NCI-H510A (cell line): ENCODE data around the gene GNAT1.
"Not testable (repeated sequence)": the region's sequence is repeated elsewhere in the genome, so short reads cannot be mapped to it uniquely, and the experiment has no call there.

ENCODE experiments used
- DNase-seq: peaks from one replicate; lab custom pipeline; 2025; lab: John Stamatoyannopoulos, UW

GNAT1 gene

DNA sequence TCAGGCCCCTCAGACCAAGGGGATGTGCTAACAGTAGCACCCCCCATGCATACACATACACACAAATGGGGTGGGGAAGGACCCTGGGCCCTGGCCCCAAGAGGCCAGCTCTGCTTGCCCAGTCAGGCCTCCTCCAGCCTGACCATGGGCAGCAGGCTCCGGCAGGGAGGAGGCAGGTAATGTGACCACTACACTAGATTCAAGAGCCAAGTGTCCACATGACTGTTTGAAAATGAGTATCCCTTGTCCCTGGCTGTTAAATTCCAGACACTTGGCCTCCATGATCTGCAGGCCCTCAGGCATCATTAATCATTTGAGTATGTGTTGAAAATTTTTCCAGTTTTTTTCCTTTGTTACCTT lies 30.7 kb downstream of the GNAT1 start:
- DNase-seq, result no peak

DNA sequence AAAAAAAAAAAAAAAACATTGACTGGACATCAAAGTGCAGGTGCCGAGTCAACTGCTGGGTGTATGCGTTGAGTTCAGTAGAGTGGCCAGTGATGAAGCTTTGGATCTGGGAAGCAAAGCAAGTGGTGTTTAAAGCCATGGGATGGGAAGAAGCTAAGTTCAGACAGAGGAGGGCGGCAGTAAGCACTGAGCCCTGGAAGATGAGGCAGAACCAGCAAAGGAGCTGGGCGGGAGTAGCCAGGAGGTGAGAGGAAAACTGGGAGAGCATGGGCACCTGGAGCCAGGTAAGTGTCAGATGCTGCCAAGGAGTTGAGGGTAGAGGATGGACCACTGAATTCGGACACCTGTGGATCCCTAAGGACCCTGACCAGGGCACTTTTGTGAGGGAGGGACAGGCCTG lies 33.2 kb downstream of the GNAT1 start:
- DNase-seq, result no peak

DNA sequence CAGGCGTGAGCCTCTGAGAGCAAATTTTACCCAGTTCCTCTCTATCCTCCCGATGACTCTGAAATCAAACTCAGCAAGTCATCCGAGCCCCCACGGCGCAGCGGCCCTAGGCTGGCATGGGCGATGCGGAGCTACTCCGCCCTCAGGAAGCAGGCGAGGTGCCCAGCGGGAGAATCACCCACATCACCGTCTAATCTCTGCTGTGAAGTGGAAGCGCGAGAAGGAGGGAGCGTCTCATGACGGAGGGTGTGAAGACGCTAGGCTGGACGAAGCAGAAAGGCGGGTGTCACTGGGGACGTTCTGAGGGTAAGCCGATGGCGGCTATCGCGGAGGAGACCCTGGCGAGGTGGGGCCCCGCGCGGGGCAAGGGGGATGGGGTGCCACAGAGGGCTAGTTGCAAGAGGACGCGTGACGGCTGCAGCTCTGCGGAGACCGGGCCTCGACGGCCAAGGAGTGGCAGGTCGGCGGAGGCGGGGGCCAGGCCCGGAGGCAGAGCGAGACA lies 35.5 kb downstream of the GNAT1 start:
- DNase-seq, result no peak

DNA sequence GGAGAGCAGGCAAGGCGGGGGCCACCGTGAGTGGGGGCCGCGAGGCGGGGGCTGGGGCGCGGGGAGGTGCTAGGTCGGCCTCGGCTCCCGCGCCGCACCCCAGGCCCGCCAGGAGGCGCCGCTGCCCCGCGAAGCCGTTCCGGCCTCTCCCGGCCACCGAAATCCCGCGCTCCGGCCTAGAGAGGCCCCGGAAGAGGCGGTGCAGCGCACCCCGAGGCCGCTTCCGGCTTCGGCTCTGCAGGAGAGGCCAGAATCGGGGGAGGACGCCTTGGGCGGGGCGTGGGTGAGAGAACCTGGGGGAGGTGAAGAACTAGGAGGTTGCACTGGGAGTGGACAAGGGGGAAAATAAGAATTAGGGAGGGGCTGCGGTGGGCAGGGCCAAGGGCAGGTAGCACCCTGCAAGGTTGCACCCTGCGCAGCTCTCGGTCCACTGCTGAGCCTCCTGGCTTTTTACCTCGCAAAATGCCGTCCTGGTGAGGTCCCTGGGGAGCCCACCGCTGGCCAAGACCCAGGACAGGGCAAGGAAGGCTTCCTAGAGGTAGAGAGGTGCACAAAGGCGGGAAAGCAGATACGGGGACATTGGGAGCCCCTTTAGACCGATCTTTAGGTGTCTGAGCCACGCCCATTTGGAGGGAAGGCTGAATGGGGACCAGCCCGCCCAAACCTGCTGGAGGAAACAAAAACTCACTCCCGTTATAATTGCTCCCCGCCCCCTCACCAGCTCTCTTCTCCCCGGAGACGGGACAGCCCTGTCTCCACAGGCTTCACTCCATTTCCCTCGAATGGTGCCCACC lies 36.2 kb downstream of the GNAT1 start:
- peak; percentile 88 for DNase-seq

DNA sequence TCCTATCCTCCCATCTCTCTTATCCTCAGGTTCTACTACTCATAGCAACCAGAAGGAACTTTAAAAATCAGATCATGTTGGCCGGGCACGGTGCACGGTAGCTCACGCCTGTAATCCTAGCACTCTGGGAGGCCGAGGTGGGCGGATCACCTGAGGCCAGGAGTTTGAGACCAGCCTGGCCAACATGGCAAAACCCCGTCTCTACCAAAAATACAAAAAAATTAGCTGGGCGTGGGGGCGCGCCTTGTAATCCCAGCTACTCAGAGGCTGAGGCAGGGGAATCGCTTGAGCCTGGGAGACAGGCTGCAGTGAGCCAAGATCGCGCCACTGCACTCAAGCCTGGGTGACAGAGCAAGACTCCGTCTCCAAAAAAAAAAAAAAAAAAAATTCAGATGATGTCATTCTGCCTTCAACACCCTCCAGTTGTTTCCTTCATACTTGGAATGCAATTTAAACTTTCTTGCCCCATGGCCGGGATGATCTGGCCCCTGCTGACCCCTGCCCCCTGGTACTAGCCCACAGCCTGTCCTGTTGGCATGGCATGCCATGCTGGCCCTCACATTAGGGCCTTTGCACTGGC lies 36.9 kb downstream of the GNAT1 start:
- not testable (repeated sequence) for DNase-seq

DNA sequence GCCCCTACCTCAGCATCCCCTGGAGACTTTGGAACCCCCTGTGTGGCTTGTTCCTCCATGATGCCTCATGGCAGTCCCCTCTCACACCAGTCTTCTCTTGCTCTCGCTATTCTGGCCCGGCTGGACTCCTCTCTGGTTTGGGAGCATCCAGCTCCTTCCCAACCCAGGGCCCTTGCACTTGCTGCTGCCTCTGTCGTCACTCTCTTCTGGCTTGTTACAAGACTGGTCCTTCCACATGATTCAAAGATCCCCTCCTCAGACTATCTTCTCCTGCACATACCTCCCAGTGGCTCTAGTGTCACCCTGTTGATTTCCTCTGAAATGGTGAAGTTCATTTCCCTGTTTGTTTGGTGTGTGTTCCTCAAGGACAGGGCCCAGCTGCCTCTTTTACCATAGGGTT lies 38.1 kb downstream of the GNAT1 start:
- no peak for DNase-seq

DNA sequence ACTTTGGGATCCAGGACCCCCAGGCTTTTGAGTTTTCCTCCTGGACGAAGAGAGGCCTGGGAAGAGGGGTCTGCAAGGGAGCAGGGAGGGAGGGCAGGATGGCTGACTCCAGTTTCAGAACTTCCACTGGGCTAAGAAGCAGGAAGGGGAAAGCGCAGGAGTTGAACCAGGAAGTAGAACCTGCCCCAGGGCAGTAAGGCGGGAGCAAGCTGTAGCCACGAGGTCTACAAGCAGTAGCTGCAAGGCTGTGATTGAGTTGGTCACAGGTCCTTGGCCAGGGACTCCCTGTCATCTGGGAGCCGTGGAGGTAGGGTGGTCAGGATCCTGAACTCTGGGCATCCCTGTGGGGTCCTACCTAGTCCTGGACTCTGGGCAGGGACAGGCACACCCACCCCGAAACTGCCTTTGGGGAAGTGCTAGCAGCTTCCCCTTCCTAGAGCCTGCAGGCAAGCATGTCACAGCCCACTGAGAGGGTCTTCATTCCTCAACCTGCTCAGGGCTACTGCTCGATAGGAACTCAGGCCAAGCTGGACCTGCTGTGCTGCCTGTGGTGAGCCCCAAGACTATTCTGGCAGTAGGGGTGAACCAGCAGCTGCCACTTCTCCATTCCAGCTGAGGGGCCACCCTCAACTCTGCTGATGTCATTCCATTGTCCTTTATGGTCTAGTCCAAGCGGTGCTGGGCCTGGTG lies 38.8 kb downstream of the GNAT1 start:
- DNase-seq, result no peak

DNA sequence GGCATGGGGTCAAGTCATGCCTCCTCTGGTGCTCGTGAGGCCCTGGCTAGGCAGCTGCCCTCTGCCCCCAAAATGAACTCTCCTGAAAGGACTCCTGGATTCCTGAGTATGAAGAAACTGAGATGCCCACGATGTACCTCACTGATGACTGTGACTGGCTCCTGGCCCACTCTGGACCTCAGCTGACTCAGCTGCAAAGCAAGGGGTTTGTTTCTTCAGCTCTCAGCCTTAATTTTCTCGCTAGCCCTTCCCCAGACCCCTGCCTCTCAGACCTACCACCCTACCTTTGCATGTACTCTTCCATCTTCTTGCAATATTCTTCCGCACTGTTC lies 39.4 kb downstream of the GNAT1 start:
- DNase-seq, result no peak

DNA sequence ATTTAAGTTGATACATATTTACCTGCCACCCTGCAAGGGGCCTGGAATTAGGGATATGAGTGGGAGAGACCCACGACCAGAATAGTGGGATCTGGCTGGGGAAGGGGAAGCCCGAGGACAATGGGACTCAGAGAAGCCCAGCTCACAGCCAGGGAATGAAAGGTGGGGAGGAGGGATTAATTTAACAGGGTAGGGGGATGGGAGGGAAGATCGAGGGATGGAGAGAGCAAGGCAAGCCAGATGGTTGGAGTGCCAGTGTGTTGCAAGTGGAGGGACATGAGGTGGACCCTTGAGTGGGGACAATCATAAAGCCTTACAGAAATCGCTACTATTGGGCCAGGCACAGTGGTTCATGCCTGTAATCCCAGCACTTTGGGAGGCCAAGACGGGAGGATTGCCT lies 40.2 kb downstream of the GNAT1 start:
- no peak for DNase-seq

DNA sequence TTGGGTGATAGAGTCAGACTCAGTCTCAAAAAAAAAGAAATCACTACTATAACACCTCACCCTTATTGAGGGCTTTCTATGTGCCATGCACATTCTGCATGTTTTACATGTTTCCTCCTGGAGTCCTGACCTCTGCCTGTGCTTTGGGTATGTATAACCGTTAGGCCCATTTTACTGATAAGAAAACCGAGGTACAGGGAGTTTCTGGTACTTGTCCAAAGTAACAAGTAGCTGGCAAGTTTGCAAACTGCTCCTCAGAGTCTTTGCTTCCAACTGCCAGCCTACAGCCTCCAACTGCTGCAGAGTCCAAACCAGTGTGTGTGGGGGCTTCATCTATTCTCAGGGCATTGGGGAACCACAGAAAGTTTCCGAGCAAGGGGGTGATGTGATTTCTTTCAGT lies 40.9 kb downstream of the GNAT1 start:
- no peak for DNase-seq

DNA sequence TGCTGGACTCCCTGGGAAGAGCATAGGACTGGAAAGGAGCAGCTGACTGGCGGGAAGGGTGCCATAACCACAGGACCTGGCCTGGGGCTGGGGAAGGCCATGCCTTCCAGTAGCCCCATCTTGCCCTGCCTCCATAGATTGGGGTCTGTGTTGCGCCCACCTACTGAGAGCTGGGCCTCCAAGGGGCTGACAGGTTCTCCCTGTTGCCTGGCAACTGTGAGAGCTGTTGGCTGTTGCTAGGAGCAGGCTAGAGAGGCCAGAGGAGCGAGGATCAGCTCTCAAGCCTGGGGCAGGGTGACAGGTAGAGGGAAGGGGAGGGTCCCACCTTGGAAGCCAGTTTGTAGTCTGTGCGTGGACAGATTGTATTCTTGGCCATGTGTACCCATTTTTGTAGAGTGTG lies 41.8 kb downstream of the GNAT1 start:
- DNase-seq, result no peak

DNA sequence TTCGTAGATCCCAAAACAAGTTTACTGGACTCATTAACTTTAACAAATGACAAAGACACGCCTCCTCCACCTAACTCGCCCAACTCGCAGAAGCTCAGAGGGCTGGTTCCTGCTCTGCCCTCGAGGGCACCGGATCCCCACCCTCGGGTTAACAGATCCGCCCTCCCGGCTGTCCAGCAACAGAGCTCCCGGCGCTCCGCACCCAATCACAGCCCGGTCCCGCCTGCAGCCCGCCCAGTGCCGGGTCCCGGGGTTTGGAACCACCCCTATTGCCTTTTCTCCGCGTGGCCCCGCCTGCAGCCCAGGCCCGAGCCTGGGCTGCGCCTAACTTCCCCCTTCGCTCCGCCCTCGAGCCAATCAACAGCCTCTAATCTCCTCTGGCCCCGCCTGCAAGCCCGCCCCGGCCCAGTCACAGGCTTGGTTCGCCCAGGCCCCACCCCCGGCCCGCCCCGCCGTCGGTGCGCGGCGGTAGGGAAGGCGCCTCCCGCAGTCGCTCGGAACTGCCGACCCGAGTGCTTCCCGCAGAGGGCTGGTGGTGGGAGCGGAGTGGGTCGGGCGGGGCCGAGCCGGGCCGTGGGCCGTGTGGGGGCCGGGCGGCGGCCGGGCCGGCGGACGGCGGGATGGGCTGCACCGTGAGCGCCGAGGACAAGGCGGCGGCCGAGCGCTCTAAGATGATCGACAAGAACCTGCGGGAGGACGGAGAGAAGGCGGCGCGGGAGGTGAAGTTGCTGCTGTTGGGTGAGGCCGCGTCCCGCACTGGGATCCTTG lies 44.5 kb downstream of the GNAT1 start, which contains the start of gene GNAI2:
TSS of gene GNAI2 (plus strand) at position 489 of the 768 bp plus-strand sequence. CDS start at position 621, 132 bp downstream.
- peak; percentile 98 for DNase-seq

DNA sequence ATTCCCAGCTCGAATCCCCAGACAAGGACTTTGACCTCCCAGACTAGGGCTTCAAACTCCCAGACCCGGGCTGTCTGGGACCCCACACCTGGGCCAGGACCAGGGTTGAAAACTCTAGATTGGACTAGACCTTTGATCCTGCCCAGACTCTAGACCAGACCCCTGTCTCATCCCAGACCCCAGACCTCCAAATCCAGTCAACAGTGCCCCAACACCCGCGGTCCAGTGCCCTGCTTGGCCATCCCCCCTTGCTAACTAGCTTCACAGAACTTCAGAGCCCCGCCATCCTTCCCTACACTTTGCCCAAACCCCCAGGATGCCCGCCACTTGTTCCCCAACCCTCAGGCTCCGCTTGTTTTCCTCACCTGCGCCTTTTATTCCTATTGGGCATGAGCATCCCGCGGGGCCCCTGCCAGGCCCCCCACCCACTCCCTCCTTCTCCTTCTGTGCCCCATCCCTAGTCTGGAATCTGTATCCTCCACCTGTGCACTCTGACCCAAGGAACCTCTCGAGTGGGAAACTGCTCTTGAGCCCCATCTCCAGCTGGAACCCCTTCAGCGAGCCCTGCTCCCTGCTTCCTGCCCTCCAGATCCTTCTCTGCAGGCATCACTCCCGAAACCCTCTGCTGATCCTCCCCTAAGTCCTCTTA lies 45.2 kb downstream of the GNAT1 start:
- DNase-seq, result no peak

DNA sequence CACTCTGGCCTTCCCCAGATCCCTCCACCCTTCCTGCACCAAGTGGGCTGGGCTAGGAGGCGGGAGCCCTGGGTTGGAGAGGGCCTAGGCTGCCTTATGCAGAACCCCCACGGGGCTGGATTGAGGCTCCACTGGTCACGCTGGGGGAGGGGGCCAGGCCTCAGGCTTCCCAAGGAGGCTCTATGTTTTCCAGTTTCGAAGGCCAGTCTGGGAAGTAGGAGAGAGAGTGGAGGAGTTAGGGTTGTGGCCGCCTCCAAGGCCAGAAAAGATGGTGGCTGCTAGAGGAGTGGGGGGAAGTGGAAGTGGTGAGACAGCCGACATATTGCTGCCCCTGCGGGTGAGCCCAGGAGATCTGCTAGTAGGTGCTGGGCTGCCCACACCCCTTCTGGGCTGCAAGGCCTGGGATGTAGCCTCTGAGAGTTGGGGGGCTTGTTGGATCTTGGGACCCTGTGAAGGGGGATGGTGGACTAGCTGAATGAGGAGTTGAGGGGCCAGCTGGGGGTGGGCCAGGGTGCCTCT lies 45.8 kb downstream of the GNAT1 start:
- peak; percentile 47 for DNase-seq

DNA sequence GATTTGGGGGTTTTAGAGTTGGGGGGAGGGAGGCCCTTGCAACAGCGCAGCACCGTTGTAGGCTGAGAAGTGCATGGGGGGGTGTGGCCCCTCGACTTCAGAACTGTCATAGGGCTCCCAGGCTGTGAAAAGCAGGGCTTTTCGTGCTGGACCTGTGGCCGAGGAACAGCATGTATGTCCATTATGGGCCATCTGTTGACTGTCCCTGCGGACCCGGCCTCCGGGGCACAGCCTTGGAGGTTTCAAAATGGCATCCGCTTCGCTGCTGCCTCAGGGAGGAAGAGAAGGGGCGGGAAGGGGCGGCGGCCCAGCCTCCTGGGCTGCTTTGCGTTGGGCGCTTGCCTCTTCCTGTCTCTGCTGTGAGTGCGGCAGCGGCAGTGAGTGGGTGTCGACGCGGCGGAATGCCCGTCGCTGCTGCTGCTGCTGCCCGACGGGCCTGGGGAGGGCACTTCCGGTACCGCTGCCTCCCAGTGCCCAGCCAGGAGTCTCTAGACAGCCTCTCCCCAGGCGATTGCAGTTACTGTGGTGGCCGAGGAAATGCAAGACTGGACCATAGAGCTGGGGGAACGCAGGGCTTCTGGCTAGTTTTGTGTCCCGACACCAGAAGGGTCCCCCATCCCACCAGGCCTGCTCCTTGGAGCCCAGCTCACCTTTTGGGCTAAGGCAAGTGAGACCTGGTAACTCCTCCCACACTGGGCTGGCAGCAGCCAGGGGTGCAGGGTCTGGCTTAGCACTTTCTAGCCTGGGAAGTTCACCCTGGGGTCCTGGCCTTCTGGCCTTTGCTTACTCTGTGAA lies 46.5 kb downstream of the GNAT1 start:
- peak; percentile 68 for DNase-seq

DNA sequence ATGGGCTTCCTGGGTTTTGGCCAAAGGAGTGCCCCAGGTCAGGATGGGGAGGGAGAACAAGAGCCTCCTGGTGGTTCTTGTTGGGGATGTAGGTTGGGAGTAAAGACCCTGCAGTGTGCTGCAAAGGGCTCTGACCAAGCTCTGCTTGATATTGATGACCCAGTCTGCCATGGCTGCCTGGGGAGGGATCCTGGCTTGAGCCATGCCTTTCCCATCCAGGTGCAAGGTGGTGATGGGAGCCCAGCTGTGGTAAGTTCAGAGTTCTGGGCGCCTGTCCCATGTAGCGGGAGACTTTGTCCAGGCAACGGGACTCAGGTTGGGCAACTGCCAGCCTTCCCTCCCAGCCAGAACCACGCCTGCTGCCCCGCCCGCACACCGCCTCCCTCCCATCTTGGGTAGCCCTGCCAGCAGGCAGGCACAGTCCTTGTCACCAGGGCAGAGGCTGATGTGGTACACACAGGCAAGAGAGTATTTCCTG lies 47.2 kb downstream of the GNAT1 start:
- no peak for DNase-seq

DNA sequence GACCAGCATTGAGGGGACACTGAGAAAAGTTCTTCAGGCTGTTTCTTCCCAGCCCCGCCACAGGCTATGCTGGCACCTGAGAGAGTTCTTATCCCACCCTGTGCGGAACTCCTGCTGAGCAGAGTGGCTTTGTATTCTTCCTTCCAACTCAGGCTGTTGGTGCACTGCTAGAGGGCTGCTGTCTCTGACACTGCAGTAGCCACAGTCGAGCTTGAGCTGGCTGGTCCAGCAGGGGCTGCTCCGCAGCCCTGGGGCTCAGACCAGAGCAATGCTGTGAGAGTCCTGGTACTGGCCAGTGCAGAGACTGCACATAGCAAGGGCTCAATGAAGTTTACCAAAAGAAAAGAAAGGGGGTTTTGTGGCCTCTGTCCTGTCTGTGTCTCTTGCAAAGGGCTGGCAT lies 48.2 kb downstream of the GNAT1 start:
- DNase-seq, result no peak

DNA sequence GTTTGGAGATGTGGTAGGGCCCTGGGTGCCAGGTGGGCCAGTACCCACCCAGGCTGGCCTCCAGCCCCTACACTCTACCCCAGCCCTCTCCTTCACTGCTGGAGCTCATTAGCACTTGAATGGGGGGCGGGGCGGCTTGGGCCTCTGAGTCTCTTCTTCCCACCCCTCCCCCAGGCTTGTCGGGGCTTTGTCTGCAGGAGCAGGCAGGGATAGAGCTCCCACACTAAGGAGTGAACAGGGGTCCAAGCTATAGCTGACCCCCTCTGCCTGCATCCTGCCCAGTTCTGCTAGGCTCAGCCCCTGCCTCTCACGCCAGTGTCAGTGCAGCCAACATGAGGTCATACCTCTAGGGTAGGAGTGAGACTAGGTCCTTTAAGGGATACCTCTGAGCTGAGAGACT lies 49.8 kb downstream of the GNAT1 start:
- no peak for DNase-seq

DNA sequence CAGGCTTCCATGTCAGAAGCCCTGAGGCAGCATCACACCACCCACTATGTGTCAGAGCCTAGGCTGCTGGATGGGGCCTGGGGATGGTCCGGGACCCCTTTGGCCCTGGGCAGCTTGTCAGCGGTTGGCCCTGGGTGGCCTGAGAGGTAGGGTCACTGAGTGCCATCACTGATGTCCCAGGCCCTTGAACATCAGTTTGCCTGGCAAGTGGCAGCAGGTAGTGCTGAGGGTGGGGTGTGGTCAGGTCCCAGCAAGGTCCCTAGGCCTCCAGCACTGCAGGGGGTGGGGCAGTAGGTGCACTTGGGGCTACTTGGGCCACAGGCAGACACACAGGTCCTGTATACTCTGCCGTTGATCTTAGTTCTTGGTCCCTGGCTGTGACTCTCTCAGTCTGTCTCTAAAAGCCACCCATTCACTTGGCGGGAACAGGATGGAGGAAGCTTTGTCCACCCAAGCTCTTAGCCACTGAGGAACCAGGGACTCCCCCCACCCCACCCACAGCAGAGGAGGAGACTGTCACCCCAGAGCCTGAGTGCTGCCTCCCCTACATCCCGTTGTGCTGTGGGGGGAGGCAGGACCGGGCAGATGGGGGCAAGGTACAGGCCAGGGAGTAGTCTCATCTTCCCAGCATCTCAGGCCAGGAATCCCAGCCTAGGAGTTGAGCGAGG lies 50.4 kb downstream of the GNAT1 start:
- no peak for DNase-seq

DNA sequence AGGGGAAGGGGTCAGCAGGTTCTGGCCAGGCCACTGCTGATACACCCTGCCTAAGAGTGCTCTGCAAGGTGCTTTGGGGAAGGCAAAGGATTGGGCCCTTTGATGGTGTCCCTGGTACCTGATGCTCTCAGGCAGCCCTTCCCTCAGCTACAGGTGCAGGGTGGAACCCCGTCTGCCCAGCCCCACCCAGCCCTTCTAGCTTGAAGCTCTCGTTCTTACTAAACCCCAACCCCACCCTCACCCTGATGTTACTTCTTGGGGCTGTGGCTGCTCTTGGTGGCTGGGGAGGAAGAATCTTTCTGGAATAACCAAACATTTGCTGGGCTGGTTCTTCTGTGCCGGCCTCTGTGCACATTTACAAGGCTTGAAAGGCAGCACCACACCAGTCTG lies 51.0 kb downstream of the GNAT1 start:
- no peak for DNase-seq
